Neural progenitor cell (in vitro differentiated cells): ENCODE results near the gene FBXO34. TPM values are rescaled to one million over a fixed set of nuclear protein-coding genes. Genes with fewer than 3 reads are reported as not detected.

ENCODE experiments used
- DNase-seq: peaks from one replicate; pipeline ENCODE4 v3.0.0-alpha.2; 2016; ENCODE audit warnings: low spot score
- H2AFZ ChIP-seq: fragments of 200-600 bp; sonication (generic); replicated peaks from 2 replicates; pipeline ENCODE4 v1.6.1; 2016; ENCODE audit warnings: antibody characterized with exemption
- H3F3A ChIP-seq: fragments of 200-600 bp; sonication (generic); 2 replicates; pipeline ENCODE4 v1.6.1; 2016; ENCODE audit warnings: antibody characterized with exemption, low read depth
- H3K27ac ChIP-seq: fragments of 200-600 bp; sonication (generic); 2 replicates; pipeline ENCODE4 v1.5.1; 2016; ENCODE audit warnings: mild to moderate bottlenecking
- H3K27me3 ChIP-seq: fragments of 200-600 bp; sonication (generic); 2 replicates; pipeline ENCODE4 v1.6.1; 2016; ENCODE audit warnings: mild to moderate bottlenecking, moderate library complexity
- H3K36me3 ChIP-seq: fragments of 200-600 bp; sonication (generic); 2 replicates; pipeline ENCODE4 v1.5.1; 2016
- H3K4me1 ChIP-seq: fragments of 200-600 bp; sonication (generic); 2 replicates; pipeline ENCODE4 v1.6.1; 2016; ENCODE audit warnings: mixed run types
- H3K4me2 ChIP-seq: fragments of 200-600 bp; sonication (generic); 2 replicates; pipeline ENCODE4 v1.6.1; 2016
- H3K4me3 ChIP-seq: fragments of 200-600 bp; sonication (generic); 2 replicates; pipeline ENCODE4 v1.5.1; 2016
- H3K79me2 ChIP-seq: fragments of 200-600 bp; sonication (generic); 2 replicates; pipeline ENCODE4 v1.6.1; 2016; ENCODE audit warnings: low read depth
- H3K9ac ChIP-seq: fragments of 200-600 bp; sonication (generic); 2 replicates; pipeline ENCODE4 v1.6.1; 2016
- H3K9me3 ChIP-seq: fragments of 200-600 bp; sonication (generic); 2 replicates; pipeline ENCODE4 v1.5.1; 2016; ENCODE audit warnings: low read depth
- H4K20me1 ChIP-seq: fragments of 200-600 bp; sonication (generic); 2 replicates; pipeline ENCODE4 v1.6.1; 2016; ENCODE audit warnings: low read depth
- H3K27ac Mint-ChIP-seq: 3 replicates; pipeline ENCODE4 v1.8.0; 2021; ENCODE audit warnings: mixed read lengths
- H3K27me3 Mint-ChIP-seq: 2 replicates; pipeline ENCODE4 v1.8.0; 2022; ENCODE audit warnings: low read depth, mild to moderate bottlenecking, inconsistent platforms, moderate library complexity, mixed read lengths; ENCODE audit not compliant: insufficient read depth
- H3K36me3 Mint-ChIP-seq: 3 replicates; pipeline ENCODE4 v1.8.0; 2021; ENCODE audit warnings: mixed read lengths
- H3K4me1 Mint-ChIP-seq: 3 replicates; pipeline ENCODE4 v1.8.0; 2021; ENCODE audit warnings: mixed read lengths
- H3K4me3 Mint-ChIP-seq: 3 replicates; pipeline ENCODE4 v1.8.0; 2021; ENCODE audit warnings: mild to moderate bottlenecking, moderate library complexity, mixed read lengths
- H3K9me3 Mint-ChIP-seq: 3 replicates; pipeline ENCODE4 v1.8.0; 2020; ENCODE audit warnings: mixed read lengths
- EZH2 ChIP-seq: fragments of 200-600 bp; sonication (generic); IDR thresholded peaks from 2 replicates; pipeline ENCODE4 v1.6.1; 2017; ENCODE audit warnings: antibody characterized with exemption, mild to moderate bottlenecking, moderate library complexity
- EZH2phosphoT487 ChIP-seq: fragments of 200-600 bp; sonication (generic); IDR thresholded peaks from 2 replicates; pipeline ENCODE4 v1.6.1; 2017; ENCODE audit warnings: antibody characterized with exemption
- total RNA-seq: library from RNA; depleted of rRNA; stranded (reverse); fragments of >200 nt; gene quantifications from 2 replicates; pipeline ENCODE4 v1.2.3, GENCODE V29; 2015; ENCODE audit warnings: low replicate concordance
- TF ChIP-seq, protein P1 (sequence below): fragments of 200-600 bp; sonication (generic); IDR thresholded peaks from 2 replicates; pipeline ENCODE4 v1.5.1; 2017; ENCODE audit warnings: antibody characterized with exemption, mild to moderate bottlenecking

Gene FBXO34
- total RNA-seq, 1 donor from 2014 or later, result 23.2 TPM

DNA sequence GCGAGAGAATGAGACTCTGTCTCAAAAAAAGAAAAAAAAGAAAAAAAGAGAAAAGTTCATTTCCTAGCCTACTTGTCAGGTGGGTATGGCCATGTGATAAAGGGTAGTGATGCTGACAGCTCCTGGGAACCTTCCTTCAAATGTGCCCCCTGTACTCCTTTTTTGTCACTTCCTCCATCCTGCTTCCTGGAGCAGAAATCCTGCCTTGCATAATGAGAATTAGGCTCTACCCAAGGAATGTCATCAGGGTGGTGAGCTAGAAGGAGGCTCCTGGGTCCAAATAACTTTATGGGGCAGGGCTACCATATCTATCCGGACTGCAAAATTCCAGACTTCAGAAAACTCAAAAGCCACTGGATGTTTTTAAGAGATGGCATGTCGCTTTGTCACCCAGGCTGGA, 27.8 kb upstream of the FBXO34 start:
- Mint-ChIP-seq H3K27me3 (peaks cover 6% of the 10 kb centered on the region), H3K36me3 (no peaks in the 10 kb centered on the region), H3K4me3 (no peak overlapping the region), H3K4me1 (no peaks in the 10 kb centered on the region), H3K9me3 (no peaks in the 10 kb centered on the region), H3K27ac (no peak overlapping the region)
- Histone ChIP-seq H3K27ac (no peak overlapping the region), H3K4me2 (no peak overlapping the region), H3K9me3 (no peaks in the 10 kb centered on the region), H3K27me3 (peaks cover 38% of the 10 kb centered on the region), H3K79me2 (no peaks in the 10 kb centered on the region), H3K4me1 (no peaks in the 10 kb centered on the region), H3K4me3 (no peak overlapping the region), H3K36me3 (no peaks in the 10 kb centered on the region), H3F3A (no peaks in the 10 kb centered on the region), H2AFZ (no peak overlapping the region), H3K9ac (no peak overlapping the region), H4K20me1 (no peaks in the 10 kb centered on the region)
- no peak for DNase-seq
- TF ChIP-seq, protein P1, sequence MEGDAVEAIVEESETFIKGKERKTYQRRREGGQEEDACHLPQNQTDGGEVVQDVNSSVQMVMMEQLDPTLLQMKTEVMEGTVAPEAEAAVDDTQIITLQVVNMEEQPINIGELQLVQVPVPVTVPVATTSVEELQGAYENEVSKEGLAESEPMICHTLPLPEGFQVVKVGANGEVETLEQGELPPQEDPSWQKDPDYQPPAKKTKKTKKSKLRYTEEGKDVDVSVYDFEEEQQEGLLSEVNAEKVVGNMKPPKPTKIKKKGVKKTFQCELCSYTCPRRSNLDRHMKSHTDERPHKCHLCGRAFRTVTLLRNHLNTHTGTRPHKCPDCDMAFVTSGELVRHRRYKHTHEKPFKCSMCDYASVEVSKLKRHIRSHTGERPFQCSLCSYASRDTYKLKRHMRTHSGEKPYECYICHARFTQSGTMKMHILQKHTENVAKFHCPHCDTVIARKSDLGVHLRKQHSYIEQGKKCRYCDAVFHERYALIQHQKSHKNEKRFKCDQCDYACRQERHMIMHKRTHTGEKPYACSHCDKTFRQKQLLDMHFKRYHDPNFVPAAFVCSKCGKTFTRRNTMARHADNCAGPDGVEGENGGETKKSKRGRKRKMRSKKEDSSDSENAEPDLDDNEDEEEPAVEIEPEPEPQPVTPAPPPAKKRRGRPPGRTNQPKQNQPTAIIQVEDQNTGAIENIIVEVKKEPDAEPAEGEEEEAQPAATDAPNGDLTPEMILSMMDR, result no peak
- TF ChIP-seq EZH2, result no peak
- no peak for TF ChIP-seq EZH2phosphoT487

DNA sequence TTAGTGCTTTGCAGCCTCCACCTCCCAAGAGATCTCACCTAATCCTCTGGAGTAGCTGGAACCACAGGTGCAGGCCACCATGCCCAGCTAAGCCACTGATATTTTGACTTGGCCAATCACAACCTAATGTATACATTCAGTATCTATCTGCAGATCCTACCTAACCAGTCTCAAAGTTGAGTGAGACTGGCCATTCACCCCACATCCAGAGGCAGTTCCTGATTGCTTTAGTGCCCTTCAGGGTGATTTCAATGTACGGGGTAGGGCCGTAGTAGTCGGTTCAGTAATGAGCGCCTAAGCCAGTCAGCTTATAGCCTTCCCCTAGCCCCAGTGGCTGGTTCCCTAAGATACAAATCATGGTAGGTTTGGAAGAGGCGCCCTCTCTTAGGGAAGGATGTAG, 27.4 kb upstream of the FBXO34 start:
- Histone ChIP-seq H3K27me3 (peaks cover 38% of the 10 kb centered on the region), H3K9ac (no peak overlapping the region)

DNA sequence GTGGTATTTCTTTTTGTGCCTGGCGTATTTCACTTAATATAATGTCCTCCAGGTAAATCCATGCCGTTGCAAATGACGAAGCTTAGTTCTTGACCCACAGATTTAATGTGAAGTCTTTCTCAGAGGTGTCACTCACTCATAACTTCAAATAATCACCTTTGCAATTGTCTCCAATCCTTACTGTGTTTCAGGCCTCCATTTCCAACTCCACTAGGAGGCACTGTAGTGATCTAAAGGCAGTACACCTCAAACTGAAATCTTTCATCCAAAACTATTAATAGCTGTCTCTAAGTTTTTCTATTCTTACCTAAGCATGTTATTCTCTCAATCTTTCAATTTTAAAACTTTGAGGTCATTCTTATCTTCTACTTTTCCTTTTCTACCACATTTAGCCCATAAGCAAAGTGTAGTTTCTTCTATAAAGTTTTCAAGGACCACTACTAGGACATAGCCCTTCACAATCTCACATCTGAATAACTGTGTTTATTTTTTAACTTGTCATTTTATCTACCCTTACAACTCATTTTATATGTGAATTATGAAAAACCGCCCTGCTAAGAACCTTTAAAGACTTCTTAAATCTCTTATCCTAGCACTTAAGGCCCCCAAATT, 25.5 kb upstream of the FBXO34 start:
- TF ChIP-seq EZH2 (no peak), EZH2phosphoT487 (no peak)
- TF ChIP-seq, protein P1, result peak; percentile 66
- no peak overlapping the region for H2AFZ ChIP-seq
- H3K9ac ChIP-seq, result no peak overlapping the region
- H3K4me1 Mint-ChIP-seq, result no peaks in the 10 kb centered on the region
- no peak overlapping the region for H3K4me3 ChIP-seq
- no peaks in the 10 kb centered on the region for H3K79me2 ChIP-seq
- no peak overlapping the region for H3K27ac ChIP-seq
- H3K36me3 ChIP-seq, result no peaks in the 10 kb centered on the region
- H3K9me3 ChIP-seq, result no peaks in the 10 kb centered on the region
- H3K27me3 Mint-ChIP-seq, result peaks cover 6% of the 10 kb centered on the region
- no peak overlapping the region for H3K4me2 ChIP-seq
- H4K20me1 ChIP-seq, result no peaks in the 10 kb centered on the region
- H3K36me3 Mint-ChIP-seq, result no peaks in the 10 kb centered on the region
- H3K27me3 ChIP-seq, result peaks cover 20% of the 10 kb centered on the region
- H3K9me3 Mint-ChIP-seq, result no peaks in the 10 kb centered on the region
- no peaks in the 10 kb centered on the region for H3F3A ChIP-seq
- no peak overlapping the region for H3K27ac Mint-ChIP-seq
- peak; percentile 38 for DNase-seq
- no peak overlapping the region for H3K4me3 Mint-ChIP-seq
- no peaks in the 10 kb centered on the region for H3K4me1 ChIP-seq

More for the DNA sequence above, 27.4 kb upstream of the FBXO34 start:
- DNase-seq, result no peak
- no peaks in the 10 kb centered on the region for H3K36me3 Mint-ChIP-seq
- H3K36me3 ChIP-seq, result no peaks in the 10 kb centered on the region
- no peak overlapping the region for H3K27ac Mint-ChIP-seq
- no peak overlapping the region for H3K27ac ChIP-seq
- TF ChIP-seq, protein P1, result no peak
- TF ChIP-seq EZH2phosphoT487 (no peak), EZH2 (no peak)
- H3F3A ChIP-seq, result no peaks in the 10 kb centered on the region
- no peaks in the 10 kb centered on the region for H3K4me1 Mint-ChIP-seq
- H3K9me3 ChIP-seq, result no peaks in the 10 kb centered on the region
- H3K4me3 Mint-ChIP-seq, result no peak overlapping the region
- no peak overlapping the region for H3K4me2 ChIP-seq
- no peaks in the 10 kb centered on the region for H4K20me1 ChIP-seq
- no peaks in the 10 kb centered on the region for H3K4me1 ChIP-seq
- no peaks in the 10 kb centered on the region for H3K9me3 Mint-ChIP-seq
- H3K27me3 Mint-ChIP-seq, result peaks cover 6% of the 10 kb centered on the region
- no peaks in the 10 kb centered on the region for H3K79me2 ChIP-seq
- H2AFZ ChIP-seq, result no peak overlapping the region
- H3K4me3 ChIP-seq, result no peak overlapping the region
